Peyer's patch (tissue), 4 donors: ENCODE data around the gene SATB1. TPM values are rescaled to one million over a fixed set of nuclear protein-coding genes. Genes with fewer than 3 reads are reported as not detected.

Experiments used
- DNase-seq, 3 donors: peaks; one replicate each; pipeline ENCODE4 v3.0.0-alpha.2; 2017 to 2019
- H3K27ac ChIP-seq, 4 donors: fragments of 200-600 bp; sonication (generic); one replicate each; pipeline ENCODE4 v1.5.1; 2016 to 2019
- H3K27me3 ChIP-seq, 2 donors: fragments of 200-600 bp; sonication (generic); one replicate each; pipeline ENCODE4 v1.5.1; 2019
- H3K36me3 ChIP-seq, 3 donors: fragments of 200-600 bp; sonication (generic); one replicate each; pipeline ENCODE4 v1.5.1; 2016 to 2019
- H3K4me1 ChIP-seq, 4 donors: fragments of 200-600 bp; sonication (generic); one replicate each; pipeline ENCODE4 v1.5.1; 2016 to 2019
- H3K4me3 ChIP-seq, 4 donors: fragments of 200-600 bp; sonication (generic); 1 replicate in 3 of 4; 2 replicates in 1 of 4; pipeline ENCODE4 v1.5.1; 2016 to 2019; ENCODE audit warnings: mild to moderate bottlenecking in 1 of 4
- H3K9me3 ChIP-seq, 4 donors: fragments of 200-600 bp; sonication (generic); one replicate each; pipeline ENCODE4 v1.5.1; 2016 to 2019; ENCODE audit warnings: mild to moderate bottlenecking in 1 of 4
- POLR2A ChIP-seq, 2 donors: fragments of 450-650 bp; IDR thresholded peaks; one replicate each; pipeline ENCODE4 v1.5.1; 2017; ENCODE audit warnings: antibody characterized with exemption in 2 of 2, mild to moderate bottlenecking in 2 of 2, moderate library complexity in 2 of 2
- total RNA-seq, 4 donors: library from RNA; depleted of rRNA; stranded (reverse); fragments of >200 nt; gene quantifications; one replicate each; pipeline ENCODE4 v1.1.0, GENCODE V29; 2016
- TF ChIP-seq, protein P1 (sequence below), 6 experiments: fragments of 450-650 bp in 4 of 6; fragments of 200-600 bp in 2 of 6; sonication (generic) in 1 of 6; IDR thresholded peaks; one replicate each; pipeline ENCODE4 v1.5.1; 2017 to 2019; ENCODE audit warnings: antibody characterized with exemption in 6 of 6, mild to moderate bottlenecking in 3 of 6, moderate library complexity in 1 of 6

SATB1 gene
- total RNA-seq, 4 donors from 2014 or later = 46.6 to 101 (median 63.2) TPM

- DNase-seq = no peak
- no peak overlapping the region for H3K4me3 ChIP-seq
- no peaks in the 10 kb centered on the region for H3K9me3 ChIP-seq
- TF ChIP-seq, protein P1, sequence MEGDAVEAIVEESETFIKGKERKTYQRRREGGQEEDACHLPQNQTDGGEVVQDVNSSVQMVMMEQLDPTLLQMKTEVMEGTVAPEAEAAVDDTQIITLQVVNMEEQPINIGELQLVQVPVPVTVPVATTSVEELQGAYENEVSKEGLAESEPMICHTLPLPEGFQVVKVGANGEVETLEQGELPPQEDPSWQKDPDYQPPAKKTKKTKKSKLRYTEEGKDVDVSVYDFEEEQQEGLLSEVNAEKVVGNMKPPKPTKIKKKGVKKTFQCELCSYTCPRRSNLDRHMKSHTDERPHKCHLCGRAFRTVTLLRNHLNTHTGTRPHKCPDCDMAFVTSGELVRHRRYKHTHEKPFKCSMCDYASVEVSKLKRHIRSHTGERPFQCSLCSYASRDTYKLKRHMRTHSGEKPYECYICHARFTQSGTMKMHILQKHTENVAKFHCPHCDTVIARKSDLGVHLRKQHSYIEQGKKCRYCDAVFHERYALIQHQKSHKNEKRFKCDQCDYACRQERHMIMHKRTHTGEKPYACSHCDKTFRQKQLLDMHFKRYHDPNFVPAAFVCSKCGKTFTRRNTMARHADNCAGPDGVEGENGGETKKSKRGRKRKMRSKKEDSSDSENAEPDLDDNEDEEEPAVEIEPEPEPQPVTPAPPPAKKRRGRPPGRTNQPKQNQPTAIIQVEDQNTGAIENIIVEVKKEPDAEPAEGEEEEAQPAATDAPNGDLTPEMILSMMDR (IDR thresholded peaks at IDR 0.05) = no peak
- TF ChIP-seq POLR2A (IDR thresholded peaks at IDR 0.05) = no peak
- H3K4me1 ChIP-seq = no peaks in the 10 kb centered on the region
- H3K36me3 ChIP-seq = peaks cover 0 to 11% (median 0%) of the 10 kb centered on the region in 3 donors
- no peak overlapping the region for H3K27ac ChIP-seq
- no peaks in the 10 kb centered on the region for H3K27me3 ChIP-seq
Measured at GRCh38 chr3:18363338-18363737, 61.8 kb downstream of the SATB1 start.

DNA sequence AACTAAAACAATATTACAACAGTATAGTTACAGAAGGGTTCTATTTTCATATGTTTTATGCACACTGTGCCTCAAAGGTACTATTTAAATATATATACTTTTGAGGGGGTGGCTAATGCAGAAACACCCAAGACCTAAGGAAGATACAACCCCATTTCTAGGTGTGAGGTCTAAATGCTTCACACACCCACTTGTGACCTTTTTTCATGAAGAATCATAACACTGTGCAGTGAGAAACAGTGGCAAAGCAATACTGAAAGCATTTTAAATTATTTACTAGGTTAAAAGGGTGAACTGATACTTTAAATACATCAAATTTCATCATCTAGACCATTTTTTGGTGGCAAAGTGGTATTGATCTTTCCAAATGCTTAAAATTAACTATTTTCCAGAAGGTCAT is 67.4 kb downstream of the SATB1 start:
- TF ChIP-seq, protein P1 (IDR thresholded peaks at IDR 0.05) = no peak
- TF ChIP-seq POLR2A (IDR thresholded peaks at IDR 0.05) = no peak
- DNase-seq = no peak
- H3K9me3 ChIP-seq = no peaks in the 10 kb centered on the region
- H3K27me3 ChIP-seq = no peaks in the 10 kb centered on the region
- no peak overlapping the region for H3K4me3 ChIP-seq
- H3K27ac ChIP-seq = no peak overlapping the region
- peaks cover 0 to 3% (median 0%) of the 10 kb centered on the region in 3 donors for H3K36me3 ChIP-seq
- no peaks in the 10 kb centered on the region for H3K4me1 ChIP-seq

DNA sequence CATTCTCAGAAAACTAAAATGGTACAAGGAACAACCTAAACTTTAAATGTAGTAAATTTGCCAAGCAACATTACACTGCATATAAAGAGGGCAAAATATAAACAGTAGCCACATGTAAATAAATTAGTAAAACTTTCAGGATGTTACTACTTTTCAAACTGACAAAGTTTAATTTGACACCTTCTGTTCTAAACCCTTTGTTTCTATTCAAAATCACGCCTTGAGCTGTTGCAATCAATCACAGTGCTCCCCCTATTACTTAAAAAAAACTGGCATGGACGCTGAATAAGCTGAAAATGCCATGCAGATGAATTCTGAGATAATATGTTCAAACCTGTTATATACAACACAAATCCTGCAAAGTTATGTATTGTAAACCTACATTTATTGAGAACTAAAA is 69.3 kb downstream of the SATB1 start:
- H3K4me3 ChIP-seq = no peak overlapping the region

DNA sequence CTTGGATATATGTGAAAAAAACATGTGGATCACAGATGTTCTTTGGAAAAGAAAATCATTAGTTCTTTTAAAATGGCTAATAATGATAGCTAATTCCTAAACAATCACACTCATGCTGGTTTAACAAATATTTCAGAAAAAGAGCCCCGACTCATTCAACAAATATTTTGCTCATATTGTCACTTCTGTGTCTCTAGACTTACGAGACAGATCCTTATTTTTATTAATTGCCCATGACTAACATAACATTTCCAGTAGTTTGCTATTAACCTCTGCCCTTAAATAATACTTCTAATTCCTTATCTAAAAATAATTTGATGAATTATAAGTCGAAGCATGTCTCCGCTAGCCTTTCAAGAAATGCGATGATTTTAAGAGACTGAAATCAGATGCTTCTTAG is 70.4 kb downstream of the SATB1 start:
- H3K4me3 ChIP-seq = no peak overlapping the region
- H3K36me3 ChIP-seq = peaks cover 0 to 19% (median 0%) of the 10 kb centered on the region in 3 donors
- H3K4me1 ChIP-seq = no peaks in the 10 kb centered on the region
- no peaks in the 10 kb centered on the region for H3K9me3 ChIP-seq
- no peak overlapping the region for H3K27ac ChIP-seq
- no peaks in the 10 kb centered on the region for H3K27me3 ChIP-seq
- DNase-seq = no peak
- TF ChIP-seq, protein P1 (IDR thresholded peaks at IDR 0.05) = no peak
- no peak for TF ChIP-seq POLR2A (IDR thresholded peaks at IDR 0.05)

More for the DNA sequence above, 69.3 kb downstream of the SATB1 start:
- Histone ChIP-seq H3K36me3 (peaks cover 0 to 16% (median 0%) of the 10 kb centered on the region in 3 donors), H3K27ac (no peak overlapping the region), H3K4me1 (no peaks in the 10 kb centered on the region), H3K9me3 (no peaks in the 10 kb centered on the region), H3K27me3 (no peaks in the 10 kb centered on the region)
- no peak for DNase-seq
- TF ChIP-seq POLR2A (IDR thresholded peaks at IDR 0.05) = no peak
- TF ChIP-seq, protein P1 (IDR thresholded peaks at IDR 0.05) = no peak

GRCh38 chr3:18351823-18352744 is 73.1 kb downstream of the SATB1 start:
- no peak for DNase-seq
- H3K36me3 ChIP-seq = peaks cover 0 to 32% (median 0%) of the 10 kb centered on the region in 3 donors
- no peaks in the 10 kb centered on the region for H3K4me1 ChIP-seq
- H3K27ac ChIP-seq = no peak overlapping the region
- H3K9me3 ChIP-seq = no peaks in the 10 kb centered on the region
- no peaks in the 10 kb centered on the region for H3K27me3 ChIP-seq
- TF ChIP-seq, protein P1 (IDR thresholded peaks at IDR 0.05) = no peak
- no peak for TF ChIP-seq POLR2A (IDR thresholded peaks at IDR 0.05)
- no peak overlapping the region for H3K4me3 ChIP-seq
